MM.1S (cell line): ENCODE results near the gene DUSP18.

Source experiments
- EZH2 ChIP-seq: fragments of 300-600 bp; sonication (generic); optimal IDR thresholded peaks from 2 replicates; pipeline ENCODE3; 2017; ENCODE audit warnings: low read depth, mild to moderate bottlenecking, antibody characterized with exemption, low read length, mixed read lengths
- EZH2phosphoT487 ChIP-seq: fragments of 300-600 bp; sonication (generic); IDR thresholded peaks from 2 replicates; pipeline ENCODE4 v1.6.1; 2018; ENCODE audit warnings: antibody characterized with exemption, low read length
- TF ChIP-seq, protein P1 (sequence below): fragments of 300-600 bp; sonication (generic); IDR thresholded peaks from 2 replicates; pipeline ENCODE4 v1.5.1; 2016; ENCODE audit warnings: antibody characterized with exemption, low read length, mixed read lengths

DNA sequence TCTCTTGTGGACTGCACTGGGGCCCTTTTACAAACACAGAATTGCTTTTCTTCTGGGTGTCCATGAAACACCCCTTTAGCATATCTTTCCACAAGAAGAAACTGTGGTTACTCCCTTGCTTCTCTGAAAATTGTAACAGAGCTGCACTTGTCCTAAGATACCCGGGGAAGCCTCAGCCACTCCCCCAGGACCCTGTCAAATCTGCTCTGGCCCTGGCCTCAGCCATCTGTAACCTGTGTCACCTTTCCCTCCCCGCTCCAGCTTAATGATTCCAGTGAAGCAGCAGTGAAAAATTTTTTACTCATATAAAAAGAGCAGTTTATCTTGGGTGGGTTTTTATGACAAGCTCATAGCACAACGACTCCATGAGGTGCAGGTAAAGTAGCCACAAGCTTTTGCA is 3.4 kb upstream of the DUSP18 start:
- TF ChIP-seq, protein P1, sequence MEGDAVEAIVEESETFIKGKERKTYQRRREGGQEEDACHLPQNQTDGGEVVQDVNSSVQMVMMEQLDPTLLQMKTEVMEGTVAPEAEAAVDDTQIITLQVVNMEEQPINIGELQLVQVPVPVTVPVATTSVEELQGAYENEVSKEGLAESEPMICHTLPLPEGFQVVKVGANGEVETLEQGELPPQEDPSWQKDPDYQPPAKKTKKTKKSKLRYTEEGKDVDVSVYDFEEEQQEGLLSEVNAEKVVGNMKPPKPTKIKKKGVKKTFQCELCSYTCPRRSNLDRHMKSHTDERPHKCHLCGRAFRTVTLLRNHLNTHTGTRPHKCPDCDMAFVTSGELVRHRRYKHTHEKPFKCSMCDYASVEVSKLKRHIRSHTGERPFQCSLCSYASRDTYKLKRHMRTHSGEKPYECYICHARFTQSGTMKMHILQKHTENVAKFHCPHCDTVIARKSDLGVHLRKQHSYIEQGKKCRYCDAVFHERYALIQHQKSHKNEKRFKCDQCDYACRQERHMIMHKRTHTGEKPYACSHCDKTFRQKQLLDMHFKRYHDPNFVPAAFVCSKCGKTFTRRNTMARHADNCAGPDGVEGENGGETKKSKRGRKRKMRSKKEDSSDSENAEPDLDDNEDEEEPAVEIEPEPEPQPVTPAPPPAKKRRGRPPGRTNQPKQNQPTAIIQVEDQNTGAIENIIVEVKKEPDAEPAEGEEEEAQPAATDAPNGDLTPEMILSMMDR: no peak
- no peak for TF ChIP-seq EZH2
- no peak for TF ChIP-seq EZH2phosphoT487
